ENCODE data around the gene CALM3. TPM values are rescaled to one million over a fixed set of nuclear protein-coding genes. Genes with fewer than 3 reads are reported as not detected.

Gene CALM3
- polyA plus RNA-seq, 1 donor (not counting 4 experiments of a cell fraction or from before 2014, with no cell fraction given): 411 TPM

- Histone ChIP-seq H3K79me2 (ENCODE audit: control insufficient read depth, insufficient read depth, low read length) (peaks cover 45% of the 10 kb centered on the region), H3K9me1 (ENCODE audit: control insufficient read depth, extremely low read depth, insufficient read depth, low read length) (no peaks in the 10 kb centered on the region), H3K27ac (ENCODE audit: control insufficient read depth, insufficient read depth, low read length) (peak overlapping the region; percentile 100), H3K4me2 (ENCODE audit: control insufficient read depth, extremely low read depth, insufficient read depth, low read depth, low read length) (peak overlapping the region; percentile 85), H3K9ac (ENCODE audit: control insufficient read depth, extremely low read depth, insufficient read depth, low read length) (peak overlapping the region; percentile 100), H4K20me1 (ENCODE audit: control insufficient read depth, extremely low read depth, insufficient read depth, low read length) (peaks cover 8% of the 10 kb centered on the region), H3K4me1 (ENCODE audit: control insufficient read depth, extremely low read depth, insufficient read depth, low read length) (peaks cover 16% of the 10 kb centered on the region), H3K36me3 (ENCODE audit: control insufficient read depth in 2 of 2, extremely low read depth in 1 of 2, insufficient read depth in 2 of 2, low read length in 2 of 2) (peaks cover 4 to 14% of the 10 kb centered on the region in 2 experiments), H3K9me3 (ENCODE audit: control insufficient read depth, low read depth, low read length) (no peaks in the 10 kb centered on the region), H3K4me3 (ENCODE audit: control insufficient read depth in 2 of 3, extremely low read depth in 1 of 3, insufficient read depth in 2 of 3, low read depth in 1 of 3, low read length in 3 of 3) (peak overlapping the region; percentile 81 to 99 (median 98)), H3K27me3 (ENCODE audit: control insufficient read depth, extremely low read depth, insufficient read depth, low read length) (no peaks in the 10 kb centered on the region), H2AFZ (ENCODE audit: control insufficient read depth, low read length) (peak overlapping the region; percentile 98)
- TF ChIP-seq EZH2 (IDR thresholded peaks at IDR 0.05; ENCODE audit: low read length): no peak
- no peak for TF ChIP-seq CTCF (optimal IDR thresholded peaks at IDR 0.05 in 1 of 3, IDR thresholded peaks at IDR 0.05 in 1 of 3, conservative IDR thresholded peaks at IDR 0.05 in 1 of 3; ENCODE audit: extremely low read depth in 1 of 3, insufficient read depth in 2 of 3, low read length in 3 of 3)
- dilution Hi-C loops (cut with MboI; ENCODE audit: extremely low pct_ligation_motif_present, low sequenced_read_pairs): no loop called here
- DNase-seq (ENCODE audit: low read depth, low spot score) (peak; percentile 73), FAIRE-seq (peak; percentile 74)
Measured at GRCh38 chr19:46600384-46601317, 479 bp upstream of the CALM3 start.

- no peak for TF ChIP-seq EZH2 (IDR thresholded peaks at IDR 0.05; ENCODE audit: low read length)
- no peak for TF ChIP-seq CTCF (optimal IDR thresholded peaks at IDR 0.05 in 1 of 3, IDR thresholded peaks at IDR 0.05 in 1 of 3, conservative IDR thresholded peaks at IDR 0.05 in 1 of 3; ENCODE audit: extremely low read depth in 1 of 3, insufficient read depth in 2 of 3, low read length in 3 of 3)
- DNase-seq (ENCODE audit: low read depth, low spot score) (no peak), FAIRE-seq (no peak)
- Histone ChIP-seq H3K4me3 (ENCODE audit: control insufficient read depth in 2 of 3, extremely low read depth in 1 of 3, insufficient read depth in 2 of 3, low read depth in 1 of 3, low read length in 3 of 3) (peak overlapping the region; percentile 98 to 100 (median 99)), H3K9me1 (ENCODE audit: control insufficient read depth, extremely low read depth, insufficient read depth, low read length) (no peaks in the 10 kb centered on the region), H3K27ac (ENCODE audit: control insufficient read depth, insufficient read depth, low read length) (peak overlapping the region; percentile 39), H3K9me3 (ENCODE audit: control insufficient read depth, low read depth, low read length) (no peaks in the 10 kb centered on the region), H3K4me2 (ENCODE audit: control insufficient read depth, extremely low read depth, insufficient read depth, low read depth, low read length) (peak overlapping the region; percentile 84), H3K27me3 (ENCODE audit: control insufficient read depth, extremely low read depth, insufficient read depth, low read length) (no peaks in the 10 kb centered on the region), H3K9ac (ENCODE audit: control insufficient read depth, extremely low read depth, insufficient read depth, low read length) (peak overlapping the region; percentile 100), H2AFZ (ENCODE audit: control insufficient read depth, low read length) (no peak overlapping the region), H3K79me2 (ENCODE audit: control insufficient read depth, insufficient read depth, low read length) (peaks cover 63% of the 10 kb centered on the region), H4K20me1 (ENCODE audit: control insufficient read depth, extremely low read depth, insufficient read depth, low read length) (peaks cover 17% of the 10 kb centered on the region), H3K4me1 (ENCODE audit: control insufficient read depth, extremely low read depth, insufficient read depth, low read length) (peaks cover 28% of the 10 kb centered on the region), H3K36me3 (ENCODE audit: control insufficient read depth in 2 of 2, extremely low read depth in 1 of 2, insufficient read depth in 2 of 2, low read length in 2 of 2) (peaks cover 21 to 32% of the 10 kb centered on the region in 2 experiments)
- dilution Hi-C loops (cut with MboI; ENCODE audit: extremely low pct_ligation_motif_present, low sequenced_read_pairs): no loop called here
Measured at GRCh38 chr19:46602392-46603194, 1.5 kb downstream of the CALM3 start.
